NT2/D1 (cell line): Measurements from ENCODE around the gene GNA12.
"Not testable (repeated sequence)": the region's sequence is repeated elsewhere in the genome, so short reads cannot be mapped to it uniquely, and the experiment has no call there.

ENCODE experiments used
- DNase-seq: peaks from one replicate; pipeline ENCODE4 v3.0.0-alpha.2; 2011; ENCODE audit warnings: low read depth, low spot score
- H3K27me3 ChIP-seq: 2 replicates; pipeline ENCODE4 v1.6.0; 2011; ENCODE audit warnings: mild to moderate bottlenecking; ENCODE audit not compliant: insufficient read length, insufficient read depth
- H3K36me3 ChIP-seq: 2 replicates; pipeline ENCODE4 v1.6.1; 2011; ENCODE audit warnings: mild to moderate bottlenecking, low read length, mixed read lengths; ENCODE audit not compliant: insufficient read depth, insufficient read length
- H3K4me1 ChIP-seq: 2 replicates; pipeline ENCODE4 v1.5.1; 2011; ENCODE audit not compliant: insufficient read depth, insufficient read length
- H3K4me3 ChIP-seq: 2 replicates; pipeline ENCODE4 v1.5.1; 2011; ENCODE audit warnings: low read depth; ENCODE audit not compliant: insufficient read length
- H3K9ac ChIP-seq: 2 replicates; pipeline ENCODE4 v1.6.0; 2011; ENCODE audit warnings: low read depth; ENCODE audit not compliant: insufficient read length
- H3K9me3 ChIP-seq: 2 replicates; pipeline ENCODE4 v1.5.1; 2011; ENCODE audit warnings: mild to moderate bottlenecking, low read length; ENCODE audit not compliant: insufficient read depth
- SUZ12 ChIP-seq: IDR thresholded peaks from 2 replicates; pipeline ENCODE4 v1.6.1; 2011; ENCODE audit not compliant: insufficient read length, insufficient read depth; ENCODE audit errors: extremely low read depth
- YY1 ChIP-seq: IDR thresholded peaks from 2 replicates; pipeline ENCODE4 v1.6.1; 2011; ENCODE audit not compliant: insufficient read length, insufficient read depth
- ZNF274 ChIP-seq: IDR thresholded peaks from 2 replicates; pipeline ENCODE4 v1.6.1; 2011; ENCODE audit warnings: mild to moderate bottlenecking, low read depth, low read length

GNA12 gene

DNA sequence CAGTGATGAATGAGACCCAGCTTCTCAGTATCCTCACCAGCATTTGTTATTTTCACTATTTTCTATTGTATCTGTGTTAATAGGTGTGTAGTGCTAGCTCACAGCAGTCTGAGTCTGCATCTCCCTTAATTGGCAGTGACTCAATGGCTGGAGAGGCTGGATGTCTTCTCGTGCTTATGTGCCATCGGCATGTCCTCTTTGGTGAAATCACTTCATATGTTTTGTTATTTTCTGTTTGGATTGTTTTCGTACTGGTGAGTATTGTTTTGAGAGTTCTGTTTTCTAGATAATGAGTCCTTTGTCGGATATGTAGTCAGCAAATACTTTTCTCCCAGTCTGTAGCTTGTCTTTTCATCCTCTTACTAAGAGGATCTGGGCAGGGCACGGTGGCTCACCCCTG lies 90.0 kb downstream of the GNA12 start:
- TF ChIP-seq ZNF274, result no peak
- Histone ChIP-seq H3K9ac (no peak overlapping the region), H3K36me3 (peaks cover 10% of the 10 kb centered on the region), H3K4me1 (peaks cover 2% of the 10 kb centered on the region), H3K4me3 (no peak overlapping the region), H3K9me3 (no peaks in the 10 kb centered on the region), H3K27me3 (no peaks in the 10 kb centered on the region)
- no peak for DNase-seq

DNA sequence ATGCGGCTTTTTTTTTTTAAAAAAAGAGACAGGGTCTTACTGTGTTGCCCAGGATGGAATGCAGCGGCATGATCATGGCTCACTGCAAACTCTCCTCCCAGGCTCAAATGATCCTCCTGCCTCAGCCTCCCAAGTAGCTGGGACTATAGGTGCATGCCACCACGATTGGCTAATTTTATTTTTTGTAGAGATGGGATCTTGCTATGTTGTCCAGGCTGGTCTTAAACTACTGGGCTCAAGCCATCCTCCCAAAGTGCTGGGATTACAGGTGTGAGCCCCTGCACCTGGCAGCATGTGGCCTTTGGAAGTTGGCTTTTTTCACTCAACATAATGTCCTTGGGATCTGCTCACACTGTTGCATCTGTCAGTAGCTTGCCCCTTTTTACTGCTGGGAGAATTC lies 91.0 kb downstream of the GNA12 start:
- H3K4me3 ChIP-seq, result no peak overlapping the region
- H3K27me3 ChIP-seq, result no peaks in the 10 kb centered on the region
- TF ChIP-seq SUZ12, result no peak
- TF ChIP-seq YY1, result no peak
- no peak for TF ChIP-seq ZNF274
- no peaks in the 10 kb centered on the region for H3K9me3 ChIP-seq
- no peak for DNase-seq
- H3K9ac ChIP-seq, result no peak overlapping the region
- no peaks in the 10 kb centered on the region for H3K4me1 ChIP-seq
- peaks cover 9% of the 10 kb centered on the region for H3K36me3 ChIP-seq

DNA sequence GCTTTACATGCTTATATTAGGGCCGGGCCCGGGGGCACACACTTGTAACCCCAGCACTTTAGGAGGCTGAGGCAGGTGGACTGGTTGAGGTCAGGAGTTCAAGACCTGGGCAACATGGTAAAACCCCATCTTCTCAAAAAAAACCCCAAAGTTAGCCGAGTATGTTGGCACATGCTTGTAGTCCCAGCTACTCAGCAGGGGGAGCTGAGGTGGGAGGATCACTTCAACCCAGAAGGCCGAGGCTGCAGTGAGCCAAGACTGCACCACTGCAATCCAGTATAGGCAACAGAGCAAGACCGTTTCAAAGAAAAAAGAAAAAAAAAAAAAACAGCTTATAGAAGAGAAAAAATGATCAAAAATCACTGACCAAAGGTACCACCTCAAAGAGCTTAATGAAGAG lies 93.0 kb downstream of the GNA12 start:
- Histone ChIP-seq H3K27me3 (no peaks in the 10 kb centered on the region), H3K4me3 (no peak overlapping the region), H3K4me1 (no peaks in the 10 kb centered on the region), H3K36me3 (peaks cover 3% of the 10 kb centered on the region), H3K9ac (no peak overlapping the region), H3K9me3 (no peaks in the 10 kb centered on the region)
- no peak for DNase-seq
- TF ChIP-seq YY1 (no peak), SUZ12 (no peak), ZNF274 (no peak)

DNA sequence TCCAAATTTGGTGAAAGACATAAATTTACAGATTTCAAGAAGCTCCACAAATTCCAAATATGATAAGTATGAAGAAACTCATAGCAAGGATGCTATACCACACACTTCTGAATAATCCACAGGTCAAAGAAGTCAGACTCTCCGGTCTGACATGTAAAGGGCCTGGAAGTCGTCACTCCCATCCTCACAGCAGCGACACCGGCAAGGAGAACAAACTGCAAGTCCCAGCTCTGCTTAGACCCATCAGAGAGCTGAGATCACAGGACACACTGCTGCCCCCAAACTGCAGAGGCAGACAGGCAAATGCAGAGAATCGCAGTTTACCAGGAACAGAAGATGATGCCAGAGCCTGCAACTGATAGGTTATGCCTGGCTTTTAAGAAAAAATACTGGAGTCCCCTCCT lies 94.1 kb downstream of the GNA12 start:
- DNase-seq, result no peak
- H3K27me3 ChIP-seq, result no peaks in the 10 kb centered on the region
- H3K9me3 ChIP-seq, result no peaks in the 10 kb centered on the region
- H3K9ac ChIP-seq, result no peak overlapping the region
- H3K36me3 ChIP-seq, result peaks cover 3% of the 10 kb centered on the region
- H3K4me3 ChIP-seq, result no peak overlapping the region
- TF ChIP-seq ZNF274, result no peak
- TF ChIP-seq YY1, result no peak
- no peak for TF ChIP-seq SUZ12
- no peaks in the 10 kb centered on the region for H3K4me1 ChIP-seq

DNA sequence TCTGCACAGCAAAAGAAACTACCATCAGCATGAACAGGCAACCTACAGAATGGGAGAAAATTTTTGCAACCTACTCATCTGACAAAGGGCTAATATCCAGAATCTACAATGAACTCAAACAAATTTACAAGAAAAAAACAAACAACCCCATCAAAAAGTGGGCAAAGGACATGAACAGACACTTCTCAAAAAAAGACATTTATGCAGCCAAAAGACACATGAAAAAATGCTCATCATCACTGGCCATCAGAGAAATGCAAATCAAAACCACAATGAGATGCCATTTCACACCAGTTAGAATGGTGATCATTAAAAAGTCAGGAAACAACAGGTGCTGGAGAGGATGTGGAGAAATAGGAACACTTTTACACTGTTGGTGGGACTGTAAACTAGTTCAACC lies 95.4 kb downstream of the GNA12 start:
- not testable (repeated sequence) for DNase-seq, H3K4me3 ChIP-seq, H3K9me3 ChIP-seq, H3K27me3 ChIP-seq, H3K9ac ChIP-seq, H3K4me1 ChIP-seq, H3K36me3 ChIP-seq

DNA sequence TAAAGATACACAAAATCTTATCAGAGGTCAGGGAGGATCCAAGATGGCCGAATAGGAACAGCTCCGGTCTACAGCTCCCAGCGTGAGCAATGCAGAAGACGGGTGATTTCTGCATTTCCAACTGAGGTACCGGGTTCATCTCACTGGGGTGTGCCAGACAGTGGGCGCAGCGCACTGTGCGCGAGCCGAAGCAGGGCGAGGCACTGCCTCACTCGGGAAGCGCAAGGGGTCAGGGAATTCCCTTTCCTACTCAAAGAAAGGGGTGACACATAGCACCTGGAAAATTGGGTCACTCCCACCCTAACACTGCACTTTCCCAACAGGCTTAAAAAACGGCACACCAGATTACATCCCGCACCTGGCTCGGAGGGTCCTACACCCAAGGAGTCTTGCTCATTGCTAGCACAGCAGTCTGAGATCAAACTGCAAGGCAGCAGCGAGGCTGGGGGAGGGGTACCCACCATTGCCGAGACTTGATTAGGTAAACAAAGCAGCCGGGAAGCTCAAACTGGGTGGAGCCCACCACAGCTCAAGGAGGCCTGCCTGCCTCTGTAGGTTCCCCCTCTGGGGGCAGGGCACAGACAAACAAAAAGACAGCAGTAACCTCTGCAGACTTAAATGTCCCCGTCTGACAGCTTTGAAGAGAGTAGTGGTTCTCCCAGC lies 100.5 kb downstream of the GNA12 start:
- not testable (repeated sequence) for H3K4me3 ChIP-seq, H3K36me3 ChIP-seq, H3K27me3 ChIP-seq, H3K4me1 ChIP-seq, H3K9ac ChIP-seq
- peaks cover 12% of the 10 kb centered on the region; the same call in 1 of the 2 replicates for H3K9me3 ChIP-seq
- peak; percentile 63 for DNase-seq

DNA sequence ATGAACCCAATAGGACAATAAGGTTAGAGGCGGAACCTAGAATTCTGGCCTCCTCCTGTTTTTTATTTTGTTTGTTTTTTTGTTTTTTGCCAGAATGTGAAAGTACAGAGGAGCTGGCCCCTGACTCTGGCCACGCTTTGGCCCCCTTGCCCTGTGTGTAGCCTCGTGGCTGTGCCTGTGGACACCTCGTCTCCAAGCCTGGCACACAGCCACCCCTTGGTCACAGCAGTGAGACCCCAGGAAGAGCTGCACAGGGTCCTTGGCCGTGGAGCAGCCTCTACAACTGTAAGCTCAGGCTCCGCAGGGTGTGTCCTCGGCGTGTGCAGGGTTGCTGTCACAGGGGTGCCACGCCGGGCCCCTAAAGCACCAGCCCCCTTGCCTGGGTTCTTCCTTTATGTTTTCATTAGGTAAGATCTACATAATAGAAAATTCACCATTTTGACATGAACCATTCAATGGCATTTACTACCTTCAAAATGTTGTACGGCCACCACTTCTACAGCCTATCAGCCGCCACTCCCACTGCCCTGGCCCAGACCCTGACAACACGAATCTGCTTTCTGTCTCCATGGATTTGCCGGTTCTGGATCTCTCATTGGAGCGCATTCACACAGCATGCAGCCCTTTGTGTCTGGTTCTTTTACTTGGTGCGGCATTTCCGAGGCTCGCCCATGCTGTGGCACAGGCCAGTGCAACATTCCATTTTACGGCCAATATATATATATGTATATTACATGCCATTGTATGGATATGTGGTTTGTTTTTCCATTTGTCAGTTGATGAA lies 105.2 kb downstream of the GNA12 start:
- no peaks in the 10 kb centered on the region for H3K27me3 ChIP-seq
- H3K36me3 ChIP-seq, result peaks cover 21% of the 10 kb centered on the region
- TF ChIP-seq ZNF274 (no peak), YY1 (no peak), SUZ12 (no peak)
- H3K9ac ChIP-seq, result no peak overlapping the region
- DNase-seq, result no peak
- no peak overlapping the region for H3K4me3 ChIP-seq
- peaks cover 12% of the 10 kb centered on the region; the same call in 1 of the 2 replicates for H3K9me3 ChIP-seq
- H3K4me1 ChIP-seq, result peaks cover 8% of the 10 kb centered on the region
